Measurements from ENCODE around the gene CD19. TPM values are rescaled to one million over a fixed set of nuclear protein-coding genes. Genes with fewer than 3 reads are reported as not detected.

The CD19 gene
- total RNA-seq, 2 donors from 2014 or later, result not detected

DNA sequence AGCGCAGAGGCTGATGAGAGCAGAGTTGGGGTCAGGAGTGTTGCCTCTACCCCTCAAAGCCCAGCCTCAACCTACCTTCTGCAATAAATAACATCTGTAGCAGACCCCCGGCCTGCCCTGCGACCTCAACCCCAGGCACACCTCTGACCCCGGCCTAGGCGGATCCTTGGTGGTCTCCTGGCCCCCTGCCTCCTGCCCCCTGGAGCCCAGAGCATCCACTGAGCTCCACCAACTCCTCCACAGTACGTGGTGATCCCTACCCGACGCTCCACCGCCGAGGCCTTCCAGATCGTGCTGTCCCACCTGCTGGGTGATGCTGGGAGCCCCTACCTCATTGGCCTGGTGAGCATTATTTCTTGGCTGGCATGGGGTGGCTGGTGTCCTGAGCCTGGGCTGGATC is 51.2 kb downstream of the CD19 start:
- peaks cover 4 to 8% of the 10 kb centered on the region in 2 donors for H3K36me3 ChIP-seq (replicated peaks in 1 of 2; ENCODE audit: insufficient read depth in 1 of 2, low read depth in 2 of 2)
- H3K4me1 ChIP-seq, result no peaks in the 10 kb centered on the region
- no peak for TF ChIP-seq POLR2A (IDR thresholded peaks at IDR 0.05)
- TF ChIP-seq, protein P1, sequence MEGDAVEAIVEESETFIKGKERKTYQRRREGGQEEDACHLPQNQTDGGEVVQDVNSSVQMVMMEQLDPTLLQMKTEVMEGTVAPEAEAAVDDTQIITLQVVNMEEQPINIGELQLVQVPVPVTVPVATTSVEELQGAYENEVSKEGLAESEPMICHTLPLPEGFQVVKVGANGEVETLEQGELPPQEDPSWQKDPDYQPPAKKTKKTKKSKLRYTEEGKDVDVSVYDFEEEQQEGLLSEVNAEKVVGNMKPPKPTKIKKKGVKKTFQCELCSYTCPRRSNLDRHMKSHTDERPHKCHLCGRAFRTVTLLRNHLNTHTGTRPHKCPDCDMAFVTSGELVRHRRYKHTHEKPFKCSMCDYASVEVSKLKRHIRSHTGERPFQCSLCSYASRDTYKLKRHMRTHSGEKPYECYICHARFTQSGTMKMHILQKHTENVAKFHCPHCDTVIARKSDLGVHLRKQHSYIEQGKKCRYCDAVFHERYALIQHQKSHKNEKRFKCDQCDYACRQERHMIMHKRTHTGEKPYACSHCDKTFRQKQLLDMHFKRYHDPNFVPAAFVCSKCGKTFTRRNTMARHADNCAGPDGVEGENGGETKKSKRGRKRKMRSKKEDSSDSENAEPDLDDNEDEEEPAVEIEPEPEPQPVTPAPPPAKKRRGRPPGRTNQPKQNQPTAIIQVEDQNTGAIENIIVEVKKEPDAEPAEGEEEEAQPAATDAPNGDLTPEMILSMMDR (IDR thresholded peaks at IDR 0.05), result no peak
- ATAC-seq, result no peak
- 85 to 93% methylated on average over 6 to 10 of the region's 11 CpGs for WGBS, 2 donors
- no peaks in the 10 kb centered on the region for H3K27me3 ChIP-seq
- H3K9me3 ChIP-seq, result peaks cover 0 to 4% (median 0%) of the 10 kb centered on the region in 3 donors
- intact Hi-C loops (cut with DNase I), result no loop called here
- no peak overlapping the region for H3K4me3 ChIP-seq
- no peak overlapping the region for H3K27ac ChIP-seq
- no peak for DNase-seq

- Histone ChIP-seq H3K4me1 (no peaks in the 10 kb centered on the region), H3K9me3 (peaks cover 0 to 4% (median 0%) of the 10 kb centered on the region in 3 donors), H3K27me3 (no peaks in the 10 kb centered on the region), H3K36me3 (replicated peaks in 1 of 2; ENCODE audit: insufficient read depth in 1 of 2, low read depth in 2 of 2) (peaks cover 4 to 8% of the 10 kb centered on the region in 2 donors), H3K27ac (no peak overlapping the region), H3K4me3 (no peak overlapping the region)
- TF ChIP-seq POLR2A (IDR thresholded peaks at IDR 0.05), result no peak
- TF ChIP-seq, protein P1 (IDR thresholded peaks at IDR 0.05), result no peak
- WGBS, 2 donors, result 89 to 93% methylated on average over 18 of the region's 18 CpGs
- intact Hi-C loops (cut with DNase I), result no loop called here
- DNase-seq, result no peak
- no peak for ATAC-seq
Measured at GRCh38 chr16:28983644-28984043, 51.9 kb downstream of the CD19 start.

DNA sequence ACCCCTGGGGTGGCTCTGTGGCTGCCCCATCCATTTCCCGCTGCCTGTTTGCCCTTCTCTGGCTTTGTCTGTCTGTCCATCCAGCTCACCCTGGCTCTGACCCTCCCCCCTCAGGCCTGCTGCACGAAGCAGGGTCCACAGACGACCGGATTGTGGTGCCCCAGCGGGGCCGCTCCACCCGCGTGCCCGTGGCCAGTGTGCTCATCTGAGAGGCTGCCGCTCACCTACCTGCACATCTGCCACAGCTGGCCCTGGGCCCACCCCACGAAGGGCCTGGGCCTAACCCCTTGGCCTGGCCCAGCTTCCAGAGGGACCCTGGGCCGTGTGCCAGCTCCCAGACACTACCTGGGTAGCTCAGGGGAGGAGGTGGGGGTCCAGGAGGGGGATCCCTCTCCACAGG is 52.3 kb downstream of the CD19 start:
- intact Hi-C loops (cut with DNase I), result no loop called here
- no peaks in the 10 kb centered on the region for H3K27me3 ChIP-seq
- no peak for TF ChIP-seq POLR2A (IDR thresholded peaks at IDR 0.05)
- TF ChIP-seq, protein P1 (IDR thresholded peaks at IDR 0.05), result no peak
- peaks cover 4 to 6% of the 10 kb centered on the region in 2 donors for H3K36me3 ChIP-seq (replicated peaks in 1 of 2; ENCODE audit: insufficient read depth in 1 of 2, low read depth in 2 of 2)
- H3K27ac ChIP-seq, result no peak overlapping the region
- ATAC-seq (no peak), DNase-seq (no peak)
- 20 to 74% methylated on average over 1 to 12 of the region's 12 CpGs for WGBS, 2 donors
- no peaks in the 10 kb centered on the region for H3K4me1 ChIP-seq
- peaks cover 0 to 4% (median 0%) of the 10 kb centered on the region in 3 donors for H3K9me3 ChIP-seq
- no peak overlapping the region for H3K4me3 ChIP-seq

DNA sequence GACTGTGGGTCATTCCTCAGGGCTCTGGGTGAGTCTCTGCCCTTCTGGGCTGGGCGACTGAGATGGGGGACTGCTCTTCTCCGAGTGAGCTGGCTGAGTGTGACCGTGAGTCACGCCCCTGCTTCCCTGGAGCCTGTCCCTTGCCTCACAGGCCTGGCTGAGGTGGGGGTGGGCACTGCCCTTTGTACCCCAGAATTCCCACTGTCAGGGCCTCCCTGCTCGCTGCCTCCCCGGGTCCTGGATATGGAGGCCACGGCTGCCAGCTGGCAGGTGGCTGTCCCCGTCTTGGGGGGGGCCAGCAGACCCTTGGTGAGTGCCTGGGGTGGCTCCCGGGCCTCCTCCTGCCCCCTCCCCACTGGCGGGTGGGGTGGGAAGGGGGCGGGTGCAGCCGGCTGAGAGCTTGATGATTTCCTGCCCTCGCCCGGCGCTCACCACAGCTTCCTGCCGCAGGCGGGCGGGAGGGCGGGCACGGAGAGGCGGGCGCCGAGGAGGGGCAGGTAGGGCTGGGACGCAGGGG is 52.9 kb downstream of the CD19 start, which contains the start of gene LAT:
LAT (plus strand) TSS at position 434 of the 517 bp plus-strand sequence. CDS start 366 bp downstream, outside the sequence.
- Histone ChIP-seq H3K27me3 (no peaks in the 10 kb centered on the region), H3K4me1 (no peaks in the 10 kb centered on the region), H3K9me3 (peaks cover 0 to 4% (median 0%) of the 10 kb centered on the region in 3 donors), H3K27ac (no peak within 1 kb of the TSS), H3K4me3 (no peak within 1 kb of the TSS), H3K36me3 (replicated peaks in 1 of 2; ENCODE audit: insufficient read depth in 1 of 2, low read depth in 2 of 2) (peaks cover 4 to 6% of the 10 kb centered on the region in 2 donors)
- TF ChIP-seq POLR2A (IDR thresholded peaks at IDR 0.05), result no peak
- TF ChIP-seq, protein P1 (IDR thresholded peaks at IDR 0.05), result no peak
- WGBS, 2 donors, result 70 to 92% methylated on average over 7 to 11 of the region's 24 CpGs
- intact Hi-C loops (cut with DNase I), result no loop called here
- ATAC-seq, result no peak
- peak in 1 of 4 donors; percentile 9 for DNase-seq

All from body of pancreas (tissue), 4 donors.